Trophoblast cell (in vitro differentiated cells and primary cell): ENCODE data around the gene IL6ST.

Source experiments
- DNase-seq, 2 donors: peaks; one replicate each; pipeline ENCODE4 v3.0.0-alpha.2; 2016
- H2AFZ ChIP-seq: 2 replicates; pipeline ENCODE4 v1.6.1; 2013; ENCODE audit warnings: low read length, moderate library complexity, mild to moderate bottlenecking; ENCODE audit not compliant: insufficient read depth, poor library complexity
- H2AK5ac ChIP-seq: 2 replicates; pipeline ENCODE4 v1.6.1; 2013; ENCODE audit warnings: mild to moderate bottlenecking, low read length
- H2BK120ac ChIP-seq: 2 replicates; pipeline ENCODE4 v1.6.1; 2013; ENCODE audit warnings: low read length, mild to moderate bottlenecking, moderate library complexity; ENCODE audit not compliant: insufficient read depth, poor library complexity
- H2BK12ac ChIP-seq: 2 replicates; pipeline ENCODE4 v1.6.1; 2013; ENCODE audit warnings: mild to moderate bottlenecking, low read length, moderate library complexity
- H2BK5ac ChIP-seq: 2 replicates; pipeline ENCODE4 v1.6.1; 2013; ENCODE audit warnings: low read length, low read depth, moderate library complexity, mild to moderate bottlenecking; ENCODE audit not compliant: poor library complexity
- H3K14ac ChIP-seq: 2 replicates; pipeline ENCODE4 v1.6.1; 2013; ENCODE audit warnings: mild to moderate bottlenecking, low read length
- H3K18ac ChIP-seq: 2 replicates; pipeline ENCODE4 v1.6.1; 2013; ENCODE audit warnings: mild to moderate bottlenecking, low read length
- H3K23ac ChIP-seq: 2 replicates; pipeline ENCODE4 v1.6.1; 2013; ENCODE audit warnings: low read length
- H3K27ac ChIP-seq: 2 replicates; pipeline ENCODE4 v1.5.1; 2013; ENCODE audit warnings: low read depth, mild to moderate bottlenecking, inconsistent platforms, low read length, moderate library complexity
- H3K27me3 ChIP-seq: 2 replicates; pipeline ENCODE4 v1.6.1; 2013; ENCODE audit warnings: inconsistent platforms, mild to moderate bottlenecking, low read length, moderate library complexity; ENCODE audit not compliant: insufficient read depth
- H3K36me3 ChIP-seq, 2 experiments: 1 replicate in 1 of 2; 2 replicates in 1 of 2; pipeline ENCODE4 v1.6.1; 2013; ENCODE audit warnings: low read length in 2 of 2, mild to moderate bottlenecking in 2 of 2, moderate library complexity in 1 of 2; ENCODE audit not compliant: insufficient read depth in 2 of 2, control insufficient read depth in 1 of 2
- H3K4ac ChIP-seq: 2 replicates; pipeline ENCODE4 v1.6.1; 2013; ENCODE audit warnings: low read depth, mild to moderate bottlenecking, low read length, moderate library complexity
- H3K4me1 ChIP-seq, 2 experiments: 1 replicate in 1 of 2; 2 replicates in 1 of 2; pipeline ENCODE4 v1.6.1; 2013; ENCODE audit warnings: low read length in 2 of 2, mild to moderate bottlenecking in 2 of 2, moderate library complexity in 1 of 2; ENCODE audit not compliant: insufficient read depth in 2 of 2, control insufficient read depth in 1 of 2
- H3K4me2 ChIP-seq: 2 replicates; pipeline ENCODE4 v1.6.1; 2013; ENCODE audit warnings: inconsistent platforms, mild to moderate bottlenecking, low read length, moderate library complexity
- H3K4me3 ChIP-seq: 2 replicates; pipeline ENCODE4 v1.5.1; 2013; ENCODE audit warnings: mild to moderate bottlenecking, low read depth, low read length, inconsistent platforms
- H3K79me1 ChIP-seq: one replicate; pipeline ENCODE4 v1.6.1; 2013; ENCODE audit warnings: low read length
- H3K79me2 ChIP-seq: 2 replicates; pipeline ENCODE4 v1.6.1; 2013; ENCODE audit warnings: low read length, mild to moderate bottlenecking; ENCODE audit not compliant: control insufficient read depth, insufficient read depth, poor library complexity
- H3K9ac ChIP-seq: 2 replicates; pipeline ENCODE4 v1.6.1; 2013; ENCODE audit warnings: mild to moderate bottlenecking, low read length
- H3K9me3 ChIP-seq: 2 replicates; pipeline ENCODE4 v1.6.1; 2013; ENCODE audit warnings: low read depth, mild to moderate bottlenecking, control low read depth, inconsistent platforms, low read length; ENCODE audit not compliant: insufficient read depth
- H4K12ac ChIP-seq: 2 replicates; pipeline ENCODE4 v1.6.1; 2013; ENCODE audit warnings: low read depth, mild to moderate bottlenecking, low read length, moderate library complexity
- H4K8ac ChIP-seq: 2 replicates; pipeline ENCODE4 v1.6.1; 2013; ENCODE audit warnings: low read depth, mild to moderate bottlenecking, low read length, moderate library complexity
- H4K91ac ChIP-seq: one replicate; pipeline ENCODE4 v1.6.1; 2013; ENCODE audit warnings: low read depth, mild to moderate bottlenecking, low read length, moderate library complexity
- WGBS: extraction: QIAGEN DNeasy Blood & Tissue Kit; methylation state at CpG from one replicate; pipeline ENCODE4 v1.1.7; 2013; ENCODE audit warnings: missing lambda C conversion rate; ENCODE audit not compliant: insufficient read length, insufficient coverage; ENCODE audit errors: extremely low coverage; 5-methylcytosine and 5-hydroxymethylcytosine counted together

Gene IL6ST

GRCh38 chr5:55973296-55973695 lies 21.5 kb downstream of the IL6ST start:
- H3K23ac ChIP-seq = no peak overlapping the region
- no peak overlapping the region for H4K91ac ChIP-seq
- peaks cover 5 to 6% of the 10 kb centered on the region in 2 experiments for H3K36me3 ChIP-seq
- no peak overlapping the region for H4K8ac ChIP-seq
- no peak overlapping the region for H3K9ac ChIP-seq
- H3K4ac ChIP-seq = no peak overlapping the region
- no peak overlapping the region for H3K27ac ChIP-seq
- no peak overlapping the region for H3K4me2 ChIP-seq
- H3K14ac ChIP-seq = no peak overlapping the region
- H2AK5ac ChIP-seq = no peak overlapping the region
- no peak overlapping the region for H2AFZ ChIP-seq
- no peaks in the 10 kb centered on the region for H3K9me3 ChIP-seq
- H3K79me2 ChIP-seq = no peaks in the 10 kb centered on the region
- H2BK5ac ChIP-seq = no peak overlapping the region
- H3K18ac ChIP-seq = no peak overlapping the region
- no peak overlapping the region for H2BK12ac ChIP-seq
- no CpG with 5 or more reads among the region's 4 CpGs for WGBS
- no peaks in the 10 kb centered on the region for H3K79me1 ChIP-seq
- H3K4me3 ChIP-seq = no peak overlapping the region
- no peaks in the 10 kb centered on the region for H3K27me3 ChIP-seq
- no peaks in the 10 kb centered on the region for H3K4me1 ChIP-seq
- H4K12ac ChIP-seq = no peak overlapping the region
- no peak overlapping the region for H2BK120ac ChIP-seq
- peak in 1 of 2 donors; percentile 46 for DNase-seq

- Histone ChIP-seq H3K9ac (no peak overlapping the region), H3K27ac (no peak overlapping the region), H2BK12ac (no peak overlapping the region), H3K36me3 (peaks cover 5% of the 10 kb centered on the region in 2 experiments), H2BK120ac (no peak overlapping the region), H3K14ac (no peak overlapping the region), H2AK5ac (no peak overlapping the region), H4K12ac (no peak overlapping the region), H3K9me3 (no peaks in the 10 kb centered on the region), H4K8ac (no peak overlapping the region), H4K91ac (no peak overlapping the region), H3K4me2 (no peak overlapping the region), H3K23ac (no peak overlapping the region), H3K4me1 (no peaks in the 10 kb centered on the region), H3K27me3 (no peaks in the 10 kb centered on the region), H3K79me2 (no peaks in the 10 kb centered on the region), H3K4me3 (no peak overlapping the region), H3K18ac (no peak overlapping the region), H3K4ac (no peak overlapping the region), H2AFZ (no peak overlapping the region), H3K79me1 (no peaks in the 10 kb centered on the region), H2BK5ac (no peak overlapping the region)
- no CpG with 5 or more reads among the region's 1 CpG for WGBS
- DNase-seq = no peak
These were observed 24.8 kb downstream of the IL6ST start for GRCh38 chr5:55969956-55970355.

- no peak overlapping the region for H3K4me2 ChIP-seq
These were observed 28.5 kb downstream of the IL6ST start for GRCh38 chr5:55966284-55966683.

GRCh38 chr5:55965525-55965924 lies 29.2 kb downstream of the IL6ST start:
- no CpG with 5 or more reads among the region's 6 CpGs for WGBS

More at GRCh38 chr5:55966284-55966683, 28.5 kb downstream of the IL6ST start:
- Histone ChIP-seq H2BK5ac (no peak overlapping the region), H3K14ac (no peak overlapping the region), H3K4me1 (no peaks in the 10 kb centered on the region), H3K4ac (no peak overlapping the region), H3K27ac (no peak overlapping the region), H2BK12ac (no peak overlapping the region), H3K23ac (no peak overlapping the region), H3K4me3 (no peak overlapping the region), H3K79me2 (no peaks in the 10 kb centered on the region), H4K8ac (no peak overlapping the region), H3K27me3 (no peaks in the 10 kb centered on the region), H2AK5ac (no peak overlapping the region), H3K9ac (no peak overlapping the region), H2BK120ac (no peak overlapping the region), H3K9me3 (no peaks in the 10 kb centered on the region), H3K36me3 (peaks cover 1 to 3% of the 10 kb centered on the region in 2 experiments), H3K79me1 (no peaks in the 10 kb centered on the region), H4K91ac (no peak overlapping the region), H4K12ac (no peak overlapping the region), H3K18ac (no peak overlapping the region), H2AFZ (no peak overlapping the region)
- DNase-seq = no peak

More at GRCh38 chr5:55965525-55965924, 29.2 kb downstream of the IL6ST start:
- H3K23ac ChIP-seq = no peak overlapping the region
- H3K79me1 ChIP-seq = no peaks in the 10 kb centered on the region
- no peak overlapping the region for H2BK12ac ChIP-seq
- no peaks in the 10 kb centered on the region for H3K79me2 ChIP-seq
- H2BK120ac ChIP-seq = no peak overlapping the region
- H2BK5ac ChIP-seq = no peak overlapping the region
- no peak overlapping the region for H2AK5ac ChIP-seq
- DNase-seq = no peak
- H3K4me3 ChIP-seq = no peak overlapping the region
- no peak overlapping the region for H3K4ac ChIP-seq
- H2AFZ ChIP-seq = no peak overlapping the region
- peaks cover 3% of the 10 kb centered on the region in 2 experiments for H3K36me3 ChIP-seq
- H3K9me3 ChIP-seq = no peaks in the 10 kb centered on the region
- no peak overlapping the region for H3K4me2 ChIP-seq
- H3K18ac ChIP-seq = no peak overlapping the region
- no peaks in the 10 kb centered on the region for H3K4me1 ChIP-seq
- H4K12ac ChIP-seq = no peak overlapping the region
- no peak overlapping the region for H3K9ac ChIP-seq
- no peak overlapping the region for H4K91ac ChIP-seq
- no peak overlapping the region for H4K8ac ChIP-seq
- no peaks in the 10 kb centered on the region for H3K27me3 ChIP-seq
- H3K27ac ChIP-seq = no peak overlapping the region
- no peak overlapping the region for H3K14ac ChIP-seq
